Activated CD4-positive, alpha-beta T cell treated with anti-CD3 and anti-CD28 coated beads, Interleukin-2, amount 50 U/mL, for 24 hours (primary cell): ENCODE data around the gene MTRR.

Experiments
- DNase-seq, 2 donors: peaks; one replicate each; pipeline ENCODE4 v3.0.0-alpha.2; 2020; ENCODE audit warnings: low read depth in 1 of 2, low spot score in 1 of 2

MTRR gene

GRCh38 chr5:7856855-7857254, 12.1 kb upstream of the MTRR start:
- no peak for DNase-seq

GRCh38 chr5:7857361-7857760, 11.6 kb upstream of the MTRR start:
- no peak for DNase-seq

GRCh38 chr5:7857926-7858632, 10.9 kb upstream of the MTRR start:
- no peak for DNase-seq

- no peak for DNase-seq
Measured at GRCh38 chr5:7866196-7866595, 2.8 kb upstream of the MTRR start.

- no peak for DNase-seq
Measured at GRCh38 chr5:7867260-7867659, 1.7 kb upstream of the MTRR start.

GRCh38 chr5:7868427-7868772, 548 bp upstream of the MTRR start:
- DNase-seq = no peak

- peak in 1 of 2 donors; percentile 27 for DNase-seq
Measured at GRCh38 chr5:7869474-7870136, 657 bp downstream of the MTRR start.

- DNase-seq = no peak
Measured at GRCh38 chr5:7871653-7872052, 2.7 kb downstream of the MTRR start.

- DNase-seq = no peak
Measured at GRCh38 chr5:7872517-7873130, 3.7 kb downstream of the MTRR start.

- no peak for DNase-seq
Measured at GRCh38 chr5:7873216-7873615, 4.3 kb downstream of the MTRR start.

GRCh38 chr5:7874639-7875038, 5.7 kb downstream of the MTRR start:
- no peak for DNase-seq

GRCh38 chr5:7875151-7875550, 6.2 kb downstream of the MTRR start:
- no peak for DNase-seq

- no peak for DNase-seq
Measured at GRCh38 chr5:7876867-7877266, 7.9 kb downstream of the MTRR start.

GRCh38 chr5:7877851-7878250, 8.9 kb downstream of the MTRR start:
- no peak for DNase-seq

- peak in 1 of 2 donors; percentile 31 for DNase-seq
Measured at GRCh38 chr5:7878381-7878873, 9.5 kb downstream of the MTRR start.

GRCh38 chr5:7881091-7881490, 12.1 kb downstream of the MTRR start:
- no peak for DNase-seq

GRCh38 chr5:7881816-7882215, 12.9 kb downstream of the MTRR start:
- DNase-seq = no peak

GRCh38 chr5:7882926-7883325, 14.0 kb downstream of the MTRR start:
- DNase-seq = no peak

GRCh38 chr5:7884491-7885267, 15.7 kb downstream of the MTRR start:
- DNase-seq = no peak

GRCh38 chr5:7886849-7887475, 18.0 kb downstream of the MTRR start:
- no peak for DNase-seq

GRCh38 chr5:7888901-7889300, 20.0 kb downstream of the MTRR start:
- no peak for DNase-seq
